HepG2 (cell line): ENCODE data around the gene AQP9. TPM values are rescaled to one million over a fixed set of nuclear protein-coding genes. Genes with fewer than 3 reads are reported as not detected.

ENCODE experiments used
- EHMT2 ChIP-seq: fragments of 200-600 bp; sonication (generic); IDR thresholded peaks from 2 replicates; pipeline ENCODE4 v1.7.0; 2017; ENCODE audit warnings: antibody characterized with exemption, low read depth, low read length, borderline replicate concordance
- ESRRA ChIP-seq: sonication (generic); formaldehyde crosslinking; IDR thresholded peaks from 2 replicates; pipeline ENCODE4 v1.5.1; 2020; ENCODE audit warnings: mild to moderate bottlenecking, low read depth, missing genetic modification reagents
- MEF2D ChIP-seq: sonication (generic); formaldehyde crosslinking; IDR thresholded peaks from 2 replicates; pipeline ENCODE4 v1.5.1; 2020; ENCODE audit warnings: mild to moderate bottlenecking, missing genetic modification reagents
- MIXL1 ChIP-seq: IDR thresholded peaks from 2 replicates; pipeline ENCODE4 v1.6.1; 2016
- NBN ChIP-seq: fragments of 450-650 bp; conservative IDR thresholded peaks from 2 replicates; pipeline ENCODE4 v1.6.1; 2017
- SNAPC5 ChIP-seq: sonication (generic); formaldehyde crosslinking; IDR thresholded peaks from 2 replicates; pipeline ENCODE4 v1.8.1; 2023; ENCODE audit warnings: mild to moderate bottlenecking, missing genetic modification reagents, borderline replicate concordance
- ZHX1 ChIP-seq: sonication (generic); formaldehyde crosslinking; IDR thresholded peaks from 2 replicates; pipeline ENCODE4 v1.8.1; 2022; ENCODE audit warnings: low read depth, mild to moderate bottlenecking, missing genetic modification reagents
- ZNF318 ChIP-seq: sonication (generic); formaldehyde crosslinking; IDR thresholded peaks from 2 replicates; pipeline ENCODE4 v1.4.0; 2020; ENCODE audit warnings: mild to moderate bottlenecking, missing genetic modification reagents
- ZNF333 ChIP-seq: sonication (generic); formaldehyde crosslinking; IDR thresholded peaks from 2 replicates; pipeline ENCODE4 v1.4.0; 2020; ENCODE audit warnings: mild to moderate bottlenecking, missing genetic modification reagents, borderline replicate concordance
- ZNF446 ChIP-seq: sonication (generic); formaldehyde crosslinking; IDR thresholded peaks from 2 replicates; pipeline ENCODE4 v1.5.0; 2020; ENCODE audit warnings: mild to moderate bottlenecking, missing genetic modification reagents
- ZSCAN25 ChIP-seq: sonication (generic); formaldehyde crosslinking; IDR thresholded peaks from 2 replicates; pipeline ENCODE4 v1.8.0; 2022; ENCODE audit warnings: mild to moderate bottlenecking, missing genetic modification reagents
- polyA plus RNA-seq, 8 experiments: library from polyadenylated mRNA; depleted of rRNA in 3 of 8; stranded (reverse) in 7 of 8; unstranded in 1 of 8; fragments of >200 nt; fragmentation: Illumina TruSeq in 4 of 8; extraction: Trizol in 4 of 8; gene quantifications; 2 replicates each; pipeline versions ENCODE4 v1.2.1 to v1.2.3, GENCODE V29; 2011 to 2016; ENCODE audit warnings: low read depth in 4 of 8, missing spikeins in 1 of 8, mixed read lengths in 1 of 8; ENCODE audit not compliant: insufficient read depth in 1 of 8
- total RNA-seq, 5 experiments: library from RNA; depleted of rRNA; stranded (reverse); fragments of >200 nt; fragmentation: Illumina TruSeq; extraction: Trizol; gene quantifications; 2 replicates each; pipeline ENCODE4 v1.2.3, GENCODE V29; 2016; ENCODE audit warnings: low read depth in 1 of 5

The AQP9 gene
- total and polyA plus RNA-seq, 2 of the 13 experiments (the other 11 are each of a cell fraction or from before 2014, with no cell fraction given) = not detected

GRCh38 chr15:58139276-58139988 is 1.3 kb downstream of the AQP9 start (continued):
- TF ChIP-seq NBN = no peak
- TF ChIP-seq SNAPC5 (CRISPR knock-in tag) = no peak
- TF ChIP-seq ESRRA (CRISPR knock-in tag) = no peak
- no peak for TF ChIP-seq ZHX1
- no peak for TF ChIP-seq ZNF333 (CRISPR knock-in tag)
- TF ChIP-seq MEF2D (CRISPR knock-in tag) = no peak
- TF ChIP-seq EHMT2 = no peak
- TF ChIP-seq MIXL1 (CRISPR knock-in tag) = no peak
- no peak for TF ChIP-seq ZSCAN25 (CRISPR knock-in tag)
- no peak for TF ChIP-seq ZNF446
- TF ChIP-seq ZNF318 (CRISPR knock-in tag) = no peak
